H9 (cell line): ENCODE data around the gene INPP5J. TPM values are rescaled to one million over a fixed set of nuclear protein-coding genes. Genes with fewer than 3 reads are reported as not detected.

Experiments used
- DNase-seq: peaks from one replicate; pipeline ENCODE4 v3.0.0-alpha.2; 2017
- H2AFZ ChIP-seq: one replicate; pipeline ENCODE4 v1.6.1; 2013; ENCODE audit warnings: mild to moderate bottlenecking, low read length, control low read depth, moderate library complexity
- H2AK5ac ChIP-seq: 2 replicates; pipeline ENCODE4 v1.6.1; 2013; ENCODE audit warnings: low read length, control low read depth, mixed read lengths; ENCODE audit not compliant: insufficient read length
- H2BK120ac ChIP-seq: one replicate; pipeline ENCODE4 v1.6.1; 2013; ENCODE audit warnings: low read depth, mild to moderate bottlenecking, low read length, control low read depth, inconsistent platforms; ENCODE audit not compliant: poor library complexity, severe bottlenecking
- H2BK12ac ChIP-seq: 2 replicates; pipeline ENCODE4 v1.6.1; 2013; ENCODE audit warnings: low read length, control low read depth, mixed read lengths, low read depth; ENCODE audit not compliant: insufficient read length
- H2BK15ac ChIP-seq: 2 replicates; pipeline ENCODE4 v1.6.1; 2013; ENCODE audit warnings: low read depth, low read length, control low read depth
- H2BK20ac ChIP-seq: one replicate; pipeline ENCODE4 v1.6.1; 2013; ENCODE audit warnings: low read depth, mild to moderate bottlenecking, low read length, control low read depth, inconsistent platforms; ENCODE audit not compliant: poor library complexity, severe bottlenecking
- H2BK5ac ChIP-seq: 2 replicates; pipeline ENCODE4 v1.6.1; 2013; ENCODE audit warnings: low read length, control low read depth, mixed read lengths; ENCODE audit not compliant: insufficient read length
- H3K14ac ChIP-seq: 2 replicates; pipeline ENCODE4 v1.6.1; 2013; ENCODE audit warnings: low read length, control low read depth; ENCODE audit not compliant: insufficient read depth
- H3K18ac ChIP-seq: 2 replicates; pipeline ENCODE4 v1.6.1; 2013; ENCODE audit warnings: low read depth, mild to moderate bottlenecking, mixed read lengths, low read length, control low read depth; ENCODE audit not compliant: insufficient read length
- H3K23ac ChIP-seq: 2 replicates; pipeline ENCODE4 v1.6.1; 2013; ENCODE audit warnings: low read length, control low read depth, mixed read lengths, low read depth; ENCODE audit not compliant: insufficient read length
- H3K23me2 ChIP-seq: 2 replicates; pipeline ENCODE4 v1.6.1; 2013; ENCODE audit warnings: low read depth, mild to moderate bottlenecking, mixed read lengths, low read length, control low read depth; ENCODE audit not compliant: insufficient read length, poor library complexity, severe bottlenecking
- H3K27ac ChIP-seq: 2 replicates; pipeline ENCODE4 v1.5.1; 2013; ENCODE audit warnings: low read length, control low read depth, mixed read lengths, low read depth; ENCODE audit not compliant: insufficient read length
- H3K27me3 ChIP-seq: 2 replicates; pipeline ENCODE4 v1.6.1; 2013; ENCODE audit warnings: low read length, control low read depth, inconsistent platforms; ENCODE audit not compliant: insufficient read depth
- H3K4ac ChIP-seq: 2 replicates; pipeline ENCODE4 v1.6.1; 2013; ENCODE audit warnings: low read depth, mild to moderate bottlenecking, control low read depth, inconsistent platforms, low read length, moderate library complexity
- H3K4me1 ChIP-seq: 2 replicates; pipeline ENCODE4 v1.6.1; 2013; ENCODE audit warnings: low read length, control low read depth, inconsistent platforms; ENCODE audit not compliant: insufficient read depth
- H3K4me2 ChIP-seq: 2 replicates; pipeline ENCODE4 v1.6.1; 2013; ENCODE audit warnings: low read length, control low read depth, mixed read lengths; ENCODE audit not compliant: insufficient read length, insufficient read depth
- H3K56ac ChIP-seq: 2 replicates; pipeline ENCODE4 v1.6.1; 2013; ENCODE audit warnings: low read depth, mild to moderate bottlenecking, mixed read lengths, low read length, control low read depth; ENCODE audit not compliant: insufficient read length
- H3K79me1 ChIP-seq: 2 replicates; pipeline ENCODE4 v1.6.1; 2013; ENCODE audit warnings: low read depth, mild to moderate bottlenecking, moderate library complexity, low read length, control low read depth, inconsistent platforms; ENCODE audit not compliant: insufficient read depth, poor library complexity, severe bottlenecking
- H3K79me2 ChIP-seq: 2 replicates; pipeline ENCODE4 v1.6.1; 2013; ENCODE audit warnings: low read length, control low read depth, inconsistent platforms; ENCODE audit not compliant: insufficient read depth
- H3K9ac ChIP-seq: 2 replicates; pipeline ENCODE4 v1.6.1; 2013; ENCODE audit warnings: low read length, control low read depth, mixed read lengths; ENCODE audit not compliant: insufficient read length; ENCODE audit errors: extremely low read depth
- H3K9me3 ChIP-seq: one replicate; pipeline ENCODE4 v1.6.1; 2013; ENCODE audit warnings: low read depth, low read length, inconsistent platforms; ENCODE audit not compliant: control insufficient read depth
- H3T11ph ChIP-seq: one replicate; pipeline ENCODE4 v1.6.1; 2013; ENCODE audit warnings: mild to moderate bottlenecking, low read length, control low read depth, inconsistent platforms
- H4K20me1 ChIP-seq: one replicate; pipeline ENCODE4 v1.6.1; 2013; ENCODE audit not compliant: control insufficient read depth, insufficient read length, insufficient read depth
- H4K5ac ChIP-seq: 2 replicates; pipeline ENCODE4 v1.6.1; 2013; ENCODE audit warnings: low read depth, mild to moderate bottlenecking, mixed read lengths, low read length, control low read depth; ENCODE audit not compliant: insufficient read length
- H4K8ac ChIP-seq: replicated peaks from 2 replicates; pipeline ENCODE4 v1.6.1; 2013; ENCODE audit warnings: low read length, control low read depth, mixed read lengths, low read depth; ENCODE audit not compliant: insufficient read length
- H4K91ac ChIP-seq: 2 replicates; pipeline ENCODE4 v1.6.1; 2013; ENCODE audit warnings: low read depth, mild to moderate bottlenecking, moderate library complexity, mixed read lengths, low read length, control low read depth; ENCODE audit not compliant: insufficient read length
- H3K27ac Mint-ChIP-seq, 3 experiments: 2 replicates in 2 of 3; 3 replicates in 1 of 3; pipeline ENCODE4 v1.8.0; 2020 to 2021; ENCODE audit warnings: mixed read lengths in 3 of 3, mild to moderate bottlenecking in 1 of 3, moderate library complexity in 1 of 3
- H3K27me3 Mint-ChIP-seq: 2 replicates; pipeline ENCODE4 v1.8.0; 2021; ENCODE audit warnings: low read depth, mild to moderate bottlenecking, moderate library complexity, mixed read lengths
- H3K36me3 Mint-ChIP-seq, 3 experiments: 2 replicates in 2 of 3; 3 replicates in 1 of 3; pipeline ENCODE4 v1.8.0; 2020 to 2021; ENCODE audit warnings: low read depth in 3 of 3, mixed read lengths in 3 of 3; ENCODE audit not compliant: insufficient read depth in 1 of 3
- H3K4me1 Mint-ChIP-seq, 2 experiments: 2 replicates each; pipeline ENCODE4 v1.8.0; 2020; ENCODE audit warnings: mixed read lengths in 2 of 2
- H3K4me3 Mint-ChIP-seq, 2 experiments: 2 replicates in 1 of 2; 3 replicates in 1 of 2; pipeline ENCODE4 v1.8.0; 2020 to 2021; ENCODE audit warnings: mild to moderate bottlenecking in 2 of 2, mixed read lengths in 2 of 2, moderate library complexity in 1 of 2
- H3K9me3 Mint-ChIP-seq, 2 experiments: 2 replicates in 1 of 2; 3 replicates in 1 of 2; pipeline ENCODE4 v1.8.0; 2020; ENCODE audit warnings: mild to moderate bottlenecking in 2 of 2, mixed read lengths in 2 of 2, moderate library complexity in 1 of 2
- WGBS: extraction: QIAGEN DNeasy Blood & Tissue Kit; methylation state at CpG from one replicate; pipeline ENCODE4 v1.1.7; 2013; ENCODE audit warnings: missing lambda C conversion rate, low lambda C conversion rate, mixed read lengths; ENCODE audit not compliant: insufficient read length; ENCODE audit errors: extremely low coverage; 5-methylcytosine and 5-hydroxymethylcytosine counted together
- total RNA-seq: library from RNA; stranded (reverse); gene quantifications from 2 replicates; pipeline ENCODE4 v1.2.1, GENCODE V29; 2021
- TF ChIP-seq, protein P1 (sequence below): fragments of 200-600 bp; sonication (generic); conservative IDR thresholded peaks from 3 replicates; pipeline ENCODE4 v1.8.0; 2021; ENCODE audit warnings: antibody characterized with exemption, mild to moderate bottlenecking

Gene INPP5J
- total RNA-seq, 1 experiment from 2014 or later: 4.9 TPM

DNA sequence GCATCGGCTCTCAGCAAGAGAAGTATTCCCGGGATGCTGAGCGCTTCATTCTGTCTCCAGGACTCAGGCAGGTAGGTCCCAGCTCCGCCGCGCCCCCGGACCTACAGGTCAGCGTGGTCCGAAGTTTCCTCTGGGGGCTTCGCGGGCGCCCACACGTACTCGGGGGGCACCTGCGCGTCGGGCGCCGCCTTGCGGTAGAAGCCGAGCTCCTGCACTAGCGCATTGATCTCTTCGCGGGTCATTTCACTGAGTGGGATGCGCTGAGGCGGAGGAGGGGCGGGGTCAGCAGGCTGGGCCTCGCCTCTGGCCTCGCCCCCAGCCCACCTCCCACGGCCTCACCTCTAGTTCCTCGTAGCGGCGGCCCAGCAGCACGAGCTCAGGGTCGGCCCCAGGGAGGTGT lies 17.9 kb upstream of the INPP5J start:
- no peak overlapping the region for H2BK20ac ChIP-seq
- Mint-ChIP-seq H3K36me3 (peaks cover 0 to 1% (median 0%) of the 10 kb centered on the region in 3 experiments; a peak in 2 of 7 replicates), H3K27me3 (peaks cover 27% of the 10 kb centered on the region), H3K4me1 (peaks cover 12 to 30% of the 10 kb centered on the region in 2 experiments), H3K27ac (no peak overlapping the region), H3K4me3 (no peak overlapping the region), H3K9me3 (0 out of 5 replicates have a peak, but pooled peaks cover 0 to 2% of the 10 kb centered on the region in 2 experiments)
- no peaks in the 10 kb centered on the region for H3K79me2 ChIP-seq
- H4K8ac ChIP-seq: no peak overlapping the region
- H4K91ac ChIP-seq: no peak overlapping the region
- no peak overlapping the region for H3K9ac ChIP-seq
- WGBS: no CpG with 5 or more reads among the region's 35 CpGs
- H2BK5ac ChIP-seq: no peak overlapping the region
- peak; percentile 90 for DNase-seq
- H3K27me3 ChIP-seq: peaks cover 12% of the 10 kb centered on the region; the same call in 1 of the 2 replicates
- no peaks in the 10 kb centered on the region for H3K9me3 ChIP-seq
- no peak overlapping the region for H2BK120ac ChIP-seq
- H3K14ac ChIP-seq: no peak overlapping the region
- H2BK15ac ChIP-seq: no peak overlapping the region
- H3K56ac ChIP-seq: no peak overlapping the region
- H3K27ac ChIP-seq: no peak overlapping the region
- TF ChIP-seq, protein P1, sequence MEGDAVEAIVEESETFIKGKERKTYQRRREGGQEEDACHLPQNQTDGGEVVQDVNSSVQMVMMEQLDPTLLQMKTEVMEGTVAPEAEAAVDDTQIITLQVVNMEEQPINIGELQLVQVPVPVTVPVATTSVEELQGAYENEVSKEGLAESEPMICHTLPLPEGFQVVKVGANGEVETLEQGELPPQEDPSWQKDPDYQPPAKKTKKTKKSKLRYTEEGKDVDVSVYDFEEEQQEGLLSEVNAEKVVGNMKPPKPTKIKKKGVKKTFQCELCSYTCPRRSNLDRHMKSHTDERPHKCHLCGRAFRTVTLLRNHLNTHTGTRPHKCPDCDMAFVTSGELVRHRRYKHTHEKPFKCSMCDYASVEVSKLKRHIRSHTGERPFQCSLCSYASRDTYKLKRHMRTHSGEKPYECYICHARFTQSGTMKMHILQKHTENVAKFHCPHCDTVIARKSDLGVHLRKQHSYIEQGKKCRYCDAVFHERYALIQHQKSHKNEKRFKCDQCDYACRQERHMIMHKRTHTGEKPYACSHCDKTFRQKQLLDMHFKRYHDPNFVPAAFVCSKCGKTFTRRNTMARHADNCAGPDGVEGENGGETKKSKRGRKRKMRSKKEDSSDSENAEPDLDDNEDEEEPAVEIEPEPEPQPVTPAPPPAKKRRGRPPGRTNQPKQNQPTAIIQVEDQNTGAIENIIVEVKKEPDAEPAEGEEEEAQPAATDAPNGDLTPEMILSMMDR: peak; percentile 95
- peak overlapping the region; percentile 0 for H3K4me2 ChIP-seq
- H4K5ac ChIP-seq: no peak overlapping the region
- no peak overlapping the region for H2AK5ac ChIP-seq
- no peak overlapping the region for H2BK12ac ChIP-seq
- peaks cover 8% of the 10 kb centered on the region for H3K23me2 ChIP-seq
- no peaks in the 10 kb centered on the region for H3K79me1 ChIP-seq
- H3T11ph ChIP-seq: no peak overlapping the region
- H3K4ac ChIP-seq: no peak overlapping the region
- H3K23ac ChIP-seq: no peak overlapping the region
- no peaks in the 10 kb centered on the region for H4K20me1 ChIP-seq
- H3K18ac ChIP-seq: no peak overlapping the region
- H2AFZ ChIP-seq: no peak overlapping the region
- H3K4me1 ChIP-seq: no peaks in the 10 kb centered on the region
